ENCODE measurements around the gene MS4A1. TPM values are rescaled to one million over a fixed set of nuclear protein-coding genes. Genes with fewer than 3 reads are reported as not detected.

The MS4A1 gene
- total RNA-seq, 1 donor from 2014 or later = not detected

GRCh38 chr11:60485987-60486386, 30.3 kb downstream of the MS4A1 start:
- Mint-ChIP-seq H3K27ac (no peak overlapping the region), H3K27me3 (no peaks in the 10 kb centered on the region), H3K4me3 (no peak overlapping the region), H3K36me3 (no peaks in the 10 kb centered on the region), H3K9me3 (no peaks in the 10 kb centered on the region), H3K4me1 (ENCODE audit: unreplicated experiment) (no peaks in the 10 kb centered on the region)
- no peak for DNase-seq (ENCODE audit: extremely low spot score, unreplicated experiment)
- peak; percentile 74 for TF ChIP-seq CTCF (conservative IDR thresholded peaks at IDR 0.05)

GRCh38 chr11:60492488-60493009, 36.9 kb downstream of the MS4A1 start, which contains the start of gene MS4A12:
MS4A12 (plus strand) TSS chr11:60492778; CDS start chr11:60497319, 4,541 bp downstream.
- Mint-ChIP-seq H3K27me3 (no peaks in the 10 kb centered on the region), H3K36me3 (no peaks in the 10 kb centered on the region), H3K4me3 (no peak within 1 kb of the TSS), H3K9me3 (no peaks in the 10 kb centered on the region), H3K27ac (no peak within 1 kb of the TSS), H3K4me1 (ENCODE audit: unreplicated experiment) (no peaks in the 10 kb centered on the region)
- no peak for DNase-seq (ENCODE audit: extremely low spot score, unreplicated experiment)
- no peak for TF ChIP-seq CTCF (conservative IDR thresholded peaks at IDR 0.05)

GRCh38 chr11:60493454-60493853, 37.8 kb downstream of the MS4A1 start:
- no peak overlapping the region for H3K4me3 Mint-ChIP-seq
- H3K9me3 Mint-ChIP-seq = no peaks in the 10 kb centered on the region
- no peaks in the 10 kb centered on the region for H3K27me3 Mint-ChIP-seq
- no peaks in the 10 kb centered on the region for H3K4me1 Mint-ChIP-seq (ENCODE audit: unreplicated experiment)
- TF ChIP-seq CTCF (conservative IDR thresholded peaks at IDR 0.05) = no peak
- no peak overlapping the region for H3K27ac Mint-ChIP-seq
- H3K36me3 Mint-ChIP-seq = no peaks in the 10 kb centered on the region
- DNase-seq (ENCODE audit: extremely low spot score, unreplicated experiment) = no peak

GRCh38 chr11:60498399-60498798, 42.8 kb downstream of the MS4A1 start:
- Mint-ChIP-seq H3K4me3 (no peak overlapping the region), H3K4me1 (ENCODE audit: unreplicated experiment) (no peaks in the 10 kb centered on the region), H3K27ac (no peak overlapping the region), H3K36me3 (no peaks in the 10 kb centered on the region), H3K27me3 (no peaks in the 10 kb centered on the region), H3K9me3 (no peaks in the 10 kb centered on the region)
- no peak for TF ChIP-seq CTCF (conservative IDR thresholded peaks at IDR 0.05)
- DNase-seq (ENCODE audit: extremely low spot score, unreplicated experiment) = no peak

- Mint-ChIP-seq H3K27ac (no peak overlapping the region), H3K36me3 (no peaks in the 10 kb centered on the region), H3K9me3 (no peaks in the 10 kb centered on the region), H3K4me1 (ENCODE audit: unreplicated experiment) (no peaks in the 10 kb centered on the region), H3K4me3 (no peak overlapping the region), H3K27me3 (no peaks in the 10 kb centered on the region)
- no peak for DNase-seq (ENCODE audit: extremely low spot score, unreplicated experiment)
- TF ChIP-seq CTCF (conservative IDR thresholded peaks at IDR 0.05) = no peak
Observed at GRCh38 chr11:60498853-60499252, 43.2 kb downstream of the MS4A1 start.

Measured in type B pancreatic cell (in vitro differentiated cells).